H1 (cell line): Measurements from ENCODE around the gene XPO5. TPM values are rescaled to one million over a fixed set of nuclear protein-coding genes. Genes with fewer than 3 reads are reported as not detected.

ENCODE experiments used
- CTCF ChIA-PET: fragments of 300-600 bp; sonication (Branson Sonifier 250); formaldehyde crosslinking; loops from one replicate; lab custom pipeline; 2021; ENCODE audit not compliant: partially characterized antibody; lab: Charles Lee
- POLR2A ChIA-PET: fragments of 300-600 bp; sonication (Branson Sonifier 250); formaldehyde crosslinking; loops from one replicate; lab custom pipeline; 2021; ENCODE audit warnings: inconsistent platforms; ENCODE audit not compliant: partially characterized antibody; lab: Charles Lee
- DNase-seq, 2 experiments: peaks; one replicate each; pipeline versions ENCODE4 v3.0.0 to v3.0.0-alpha.2; 2010 to 2022; ENCODE audit warnings: low spot score in 2 of 2, low read depth in 1 of 2, mixed read lengths in 1 of 2
- FAIRE-seq: peaks from 2 replicates; lab custom pipeline; 2011; peaks lifted over from hg19 to GRCh38; lab: Jason Lieb, UNC
- H2AFZ ChIP-seq: 2 replicates; pipeline ENCODE4 v1.8.1; 2012; ENCODE audit warnings: low read length, inconsistent platforms
- H2AK5ac ChIP-seq: 2 replicates; pipeline ENCODE4 v1.6.1; 2013; ENCODE audit warnings: low read depth, low read length
- H2BK120ac ChIP-seq: replicated peaks from 2 replicates; pipeline ENCODE3; 2013; ENCODE audit warnings: low read depth, low read length, inconsistent platforms
- H2BK12ac ChIP-seq: 2 replicates; pipeline ENCODE4 v1.6.1; 2013; ENCODE audit warnings: low read depth, low read length
- H2BK15ac ChIP-seq: 2 replicates; pipeline ENCODE4 v1.6.1; 2013; ENCODE audit warnings: low read length
- H2BK20ac ChIP-seq: 2 replicates; pipeline ENCODE4 v1.6.1; 2013; ENCODE audit warnings: low read length
- H2BK5ac ChIP-seq: 2 replicates; pipeline ENCODE4 v1.6.1; 2013; ENCODE audit warnings: low read depth, low read length
- H3K14ac ChIP-seq: 2 replicates; pipeline ENCODE4 v1.6.1; 2013; ENCODE audit warnings: inconsistent platforms; ENCODE audit not compliant: insufficient read length
- H3K18ac ChIP-seq: 2 replicates; pipeline ENCODE4 v1.6.1; 2013; ENCODE audit warnings: low read length; ENCODE audit errors: extremely low read depth
- H3K23ac ChIP-seq: 2 replicates; pipeline ENCODE4 v1.6.1; 2013; ENCODE audit warnings: inconsistent platforms; ENCODE audit not compliant: insufficient read length
- H3K23me2 ChIP-seq: 2 replicates; pipeline ENCODE4 v1.6.1; 2013; ENCODE audit warnings: low read depth, low read length
- H3K27ac ChIP-seq: 2 replicates; pipeline ENCODE4 v1.6.1; 2011; ENCODE audit warnings: low read depth, low read length, inconsistent platforms
- H3K27me3 ChIP-seq, 4 experiments: replicated peaks in 1 of 4; 1 replicate in 1 of 4; 2 replicates in 3 of 4; pipeline versions ENCODE4 v1.6.1 to v1.8.1; 2011 to 2013; ENCODE audit warnings: low read length in 3 of 4, mild to moderate bottlenecking in 3 of 4, inconsistent platforms in 2 of 4, mixed read lengths in 2 of 4, moderate library complexity in 1 of 4; ENCODE audit not compliant: control insufficient read depth in 3 of 4, insufficient read depth in 3 of 4; ENCODE audit errors: extremely low read depth in 1 of 4
- H3K36me3 ChIP-seq, 4 experiments: 2 replicates each; pipeline versions ENCODE4 v1.6.1 to v1.8.1; 2011 to 2013; ENCODE audit warnings: mild to moderate bottlenecking in 4 of 4, low read length in 3 of 4, moderate library complexity in 2 of 4, control low read depth in 1 of 4, inconsistent platforms in 1 of 4; ENCODE audit not compliant: insufficient read depth in 4 of 4, control insufficient read depth in 2 of 4
- H3K4ac ChIP-seq: replicated peaks from 2 replicates; pipeline ENCODE3; 2013; ENCODE audit warnings: low read length, low read depth, mixed read lengths, inconsistent platforms; ENCODE audit not compliant: insufficient read length
- H3K4me1 ChIP-seq, 4 experiments: replicated peaks in 1 of 4; 1 replicate in 1 of 4; 2 replicates in 3 of 4; pipeline versions ENCODE4 v1.6.1 to v1.8.1; 2011 to 2013; ENCODE audit warnings: low read length in 3 of 4, inconsistent platforms in 2 of 4, mixed read lengths in 1 of 4; ENCODE audit not compliant: insufficient read depth in 4 of 4, control insufficient read depth in 3 of 4
- H3K4me2 ChIP-seq, 2 experiments: 2 replicates each; pipeline versions ENCODE4 v1.6.1 to v1.8.1; 2011 to 2013; ENCODE audit warnings: low read depth in 2 of 2, low read length in 2 of 2, control low read depth in 1 of 2, inconsistent platforms in 1 of 2, mild to moderate bottlenecking in 1 of 2; ENCODE audit not compliant: insufficient read depth in 1 of 2
- H3K4me3 ChIP-seq, 4 experiments: fragments of 200-600, 300-600 bp in 1 of 4; sonication (generic), shearing (Covaris generic), sonication (Bioruptor Twin) in 1 of 4; 2 replicates each; pipeline versions ENCODE4 v1.5.1 to v1.8.1; 2011 to 2016; ENCODE audit warnings: low read length in 4 of 4, low read depth in 3 of 4, control low read depth in 2 of 4, inconsistent platforms in 2 of 4, mild to moderate bottlenecking in 2 of 4, mixed read lengths in 1 of 4, moderate library complexity in 1 of 4; ENCODE audit not compliant: insufficient read depth in 2 of 4; ENCODE audit errors: extremely low read depth in 1 of 4
- H3K56ac ChIP-seq: replicated peaks from 2 replicates; pipeline ENCODE3; 2013; ENCODE audit warnings: low read depth, mild to moderate bottlenecking, mixed read lengths, low read length, inconsistent platforms; ENCODE audit not compliant: insufficient read length
- H3K79me1 ChIP-seq: 2 replicates; pipeline ENCODE4 v1.6.1; 2013; ENCODE audit warnings: low read depth, low read length, control low read depth
- H3K79me2 ChIP-seq, 2 experiments: 2 replicates each; pipeline versions ENCODE4 v1.6.1 to v1.8.1; 2012 to 2013; ENCODE audit warnings: low read length in 2 of 2, mild to moderate bottlenecking in 2 of 2, inconsistent platforms in 1 of 2; ENCODE audit not compliant: insufficient read depth in 2 of 2, control insufficient read depth in 1 of 2
- H3K9ac ChIP-seq, 4 experiments: replicated peaks in 1 of 4; 1 replicate in 1 of 4; 2 replicates in 3 of 4; pipeline versions ENCODE4 v1.6.1 to v1.8.1; 2011 to 2013; ENCODE audit warnings: low read depth in 3 of 4, low read length in 3 of 4, control low read depth in 2 of 4, mild to moderate bottlenecking in 2 of 4, moderate library complexity in 2 of 4, inconsistent platforms in 1 of 4; ENCODE audit errors: extremely low read depth in 1 of 4
- H3K9me3 ChIP-seq, 2 experiments: 2 replicates each; pipeline versions ENCODE4 v1.6.1 to v1.8.1; 2012 to 2013; ENCODE audit warnings: mild to moderate bottlenecking in 2 of 2, moderate library complexity in 2 of 2, control low read depth in 1 of 2, inconsistent platforms in 1 of 2, low read depth in 1 of 2, low read length in 1 of 2, mixed read lengths in 1 of 2; ENCODE audit not compliant: insufficient read depth in 2 of 2
- H4K20me1 ChIP-seq, 2 experiments: replicated peaks in 1 of 2; 2 replicates each; pipeline versions ENCODE3 to v1.8.1; 2011 to 2013; ENCODE audit warnings: inconsistent platforms in 2 of 2, low read length in 2 of 2, mild to moderate bottlenecking in 1 of 2; ENCODE audit not compliant: insufficient read depth in 2 of 2, control insufficient read depth in 1 of 2
- H4K5ac ChIP-seq: 2 replicates; pipeline ENCODE4 v1.6.1; 2013; ENCODE audit warnings: low read length, low read depth, mixed read lengths, inconsistent platforms; ENCODE audit not compliant: insufficient read length
- H4K8ac ChIP-seq: 2 replicates; pipeline ENCODE4 v1.8.0; 2013; ENCODE audit warnings: mild to moderate bottlenecking, moderate library complexity, low read length, inconsistent platforms; ENCODE audit not compliant: insufficient read depth; ENCODE audit errors: extremely low read depth
- H4K91ac ChIP-seq: replicated peaks from 2 replicates; pipeline ENCODE3; 2013; ENCODE audit warnings: low read length, mixed read lengths, inconsistent platforms; ENCODE audit not compliant: insufficient read length
- CTCF ChIP-seq, 3 experiments: IDR thresholded peaks; 1 replicate in 2 of 3; 2 replicates in 1 of 3; pipeline versions ENCODE4 v1.5.1 to v1.6.1; 2011; ENCODE audit warnings: low read length in 3 of 3, mild to moderate bottlenecking in 3 of 3, inconsistent platforms in 2 of 3, low read depth in 1 of 3, moderate library complexity in 1 of 3; ENCODE audit not compliant: insufficient read depth in 1 of 3; ENCODE audit errors: control extremely low read depth in 1 of 3
- GTF2F1 ChIP-seq: IDR thresholded peaks from 2 replicates; pipeline ENCODE4 v1.6.1; 2012; ENCODE audit warnings: low read depth, low read length, improper control_type of control experiment, borderline replicate concordance
- KDM1A ChIP-seq: fragments of 200-600, 300-600 bp; sonication (generic); IDR thresholded peaks from 2 replicates; pipeline ENCODE4 v1.7.1; 2016; ENCODE audit warnings: mild to moderate bottlenecking, low read length, borderline replicate concordance
- SP1 ChIP-seq: IDR thresholded peaks from 2 replicates; pipeline ENCODE4 v1.6.1; 2011; ENCODE audit warnings: low read depth, low read length
- TCF12 ChIP-seq: IDR thresholded peaks from 2 replicates; pipeline ENCODE4 v1.6.1; 2011; ENCODE audit warnings: low read depth, mild to moderate bottlenecking, low read length
- WGBS, 2 experiments: shearing (Covaris generic) in 1 of 2; methylation state at CpG; one replicate each; pipeline versions ENCODE4 v1.1.6 to v1.1.7; 2013 to 2015; ENCODE audit warnings: low lambda C conversion rate in 2 of 2, mixed read lengths in 2 of 2, inconsistent platforms in 1 of 2, low coverage in 1 of 2, missing lambda C conversion rate in 1 of 2; ENCODE audit not compliant: insufficient replicate concordance in 2 of 2, insufficient coverage in 1 of 2, insufficient read length in 1 of 2; ENCODE audit errors: extremely low coverage in 1 of 2, missing lambda C conversion rate in 1 of 2; 5-methylcytosine and 5-hydroxymethylcytosine counted together
- polyA plus RNA-seq, 7 experiments: library from polyadenylated mRNA; depleted of rRNA in 3 of 7; stranded (reverse) in 5 of 7; unstranded in 2 of 7; fragments of >200 nt in 5 of 7; fragments of 200-250 nt in 2 of 7; gene quantifications; 1 replicate in 5 of 7; 2 replicates in 1 of 7; 4 replicates in 1 of 7; pipeline versions ENCODE4 v1.2.1 to v1.2.3, GENCODE V29; 2011 to 2013; ENCODE audit warnings: missing spikeins in 2 of 7, mixed read lengths in 2 of 7
- total RNA-seq: library from RNA; stranded (reverse); fragmentation: NEBNext Ultra II Directional; extraction: Animal tissue kit (Norgen Biotek cat#: 25700); gene quantifications from 2 replicates; pipeline ENCODE4 v1.2.1, GENCODE V29; 2021

Gene XPO5
- total and polyA plus RNA-seq, 2 of the 8 experiments (the other 6 are each of a cell fraction or from before 2014, with no cell fraction given) = 80.6 to 95.7 TPM

- H2BK5ac ChIP-seq = no peak overlapping the region
- H4K5ac ChIP-seq = no peak overlapping the region
- H3K79me1 ChIP-seq = no peaks in the 10 kb centered on the region
- H4K91ac ChIP-seq = no peak overlapping the region
- H3K18ac ChIP-seq = no peak overlapping the region
- no peaks in the 10 kb centered on the region for H3K9me3 ChIP-seq
- H2BK12ac ChIP-seq = no peak overlapping the region
- no peak overlapping the region for H3K9ac ChIP-seq
- H3K56ac ChIP-seq = no peak overlapping the region
- no peak overlapping the region for H2BK20ac ChIP-seq
- H2BK15ac ChIP-seq = no peak overlapping the region
- H3K23ac ChIP-seq = no peak overlapping the region
- H3K79me2 ChIP-seq = no peaks in the 10 kb centered on the region
- H4K20me1 ChIP-seq = peaks cover 2 to 19% of the 10 kb centered on the region in 2 experiments
- ChIA-PET CTCF (interaction anchor here (0.8 to 31.7 kb wide), 17 partner anchors 25 to 718 kb away, joined by 3 to 536 read pairs (median 5); partner anchors contain the start of genes CRIP3, DLK2, DNPH1 and TJAP1), POLR2A (interaction anchor here (0.8 to 12.6 kb wide), 6 partner anchors 11 to 72 kb away, joined by 3 to 147 read pairs (median 10); partner anchors contain the start of genes DLK2, POLR1C, TJAP1 and YIPF3)
- H3K27ac ChIP-seq = no peak overlapping the region
- peaks cover 0 to 21% (median 9%) of the 10 kb centered on the region in 4 experiments; a peak in 5 of 7 replicates for H3K4me1 ChIP-seq
- H3K14ac ChIP-seq = no peak overlapping the region
- WGBS, 2 experiments = 74% methylated on average over 6 of the region's 8 CpGs; no CpG with 5 or more reads in 1 of the 2 experiments
- H2AK5ac ChIP-seq = no peak overlapping the region
- peaks cover 12% of the 10 kb centered on the region for H3K23me2 ChIP-seq
- DNase-seq (no peak), FAIRE-seq (no peak)
- no peak overlapping the region for H3K4me3 ChIP-seq
- H3K4ac ChIP-seq = no peak overlapping the region
- no peak overlapping the region for H2AFZ ChIP-seq
- H3K4me2 ChIP-seq = peak overlapping the region in 1 of 2 experiments; percentile 62; a peak in 1 of 4 replicates
- peaks cover 12 to 26% (median 19%) of the 10 kb centered on the region in 4 experiments; a peak in 7 of 8 replicates for H3K36me3 ChIP-seq
- H4K8ac ChIP-seq = no peak overlapping the region
- no peak overlapping the region for H2BK120ac ChIP-seq
- peaks cover 0 to 19% (median 15%) of the 10 kb centered on the region in 4 experiments; a peak in 5 of 7 replicates for H3K27me3 ChIP-seq
- TF ChIP-seq GTF2F1 (no peak), KDM1A (no peak), TCF12 (no peak), SP1 (no peak), CTCF (IDR thresholded peaks at IDR 0.05; ENCODE audit: control extremely low read depth in 1 of 3, insufficient read depth in 1 of 3, low read depth in 1 of 3, low read length in 3 of 3) (0 out of 4 replicates have a peak, but pooled peaks of 1 of the 3 experiments have one; percentile 2)
These were observed 67.2 kb downstream of the XPO5 start for GRCh38 chr6:43508481-43509141.
